ENCODE measurements around the gene SELENOH.

- TF ChIP-seq CTCF (IDR thresholded peaks at IDR 0.05) (no peak), POLR2A (IDR thresholded peaks at IDR 0.05) (no peak)
Observed at GRCh38 chr11:57787920-57788702, 46.8 kb downstream of the SELENOH start.
